H9 (cell line): ENCODE results near the gene FMN1. TPM values are rescaled to one million over a fixed set of nuclear protein-coding genes. Genes with fewer than 3 reads are reported as not detected.

ENCODE experiments used
- DNase-seq: peaks from one replicate; pipeline ENCODE4 v3.0.0-alpha.2; 2017
- H2AFZ ChIP-seq: one replicate; pipeline ENCODE4 v1.6.1; 2013; ENCODE audit warnings: mild to moderate bottlenecking, low read length, control low read depth, moderate library complexity
- H2AK5ac ChIP-seq: 2 replicates; pipeline ENCODE4 v1.6.1; 2013; ENCODE audit warnings: low read length, control low read depth, mixed read lengths; ENCODE audit not compliant: insufficient read length
- H2BK120ac ChIP-seq: one replicate; pipeline ENCODE4 v1.6.1; 2013; ENCODE audit warnings: low read depth, mild to moderate bottlenecking, low read length, control low read depth, inconsistent platforms; ENCODE audit not compliant: poor library complexity, severe bottlenecking
- H2BK12ac ChIP-seq: 2 replicates; pipeline ENCODE4 v1.6.1; 2013; ENCODE audit warnings: low read length, control low read depth, mixed read lengths, low read depth; ENCODE audit not compliant: insufficient read length
- H2BK15ac ChIP-seq: 2 replicates; pipeline ENCODE4 v1.6.1; 2013; ENCODE audit warnings: low read depth, low read length, control low read depth
- H2BK20ac ChIP-seq: one replicate; pipeline ENCODE4 v1.6.1; 2013; ENCODE audit warnings: low read depth, mild to moderate bottlenecking, low read length, control low read depth, inconsistent platforms; ENCODE audit not compliant: poor library complexity, severe bottlenecking
- H2BK5ac ChIP-seq: 2 replicates; pipeline ENCODE4 v1.6.1; 2013; ENCODE audit warnings: low read length, control low read depth, mixed read lengths; ENCODE audit not compliant: insufficient read length
- H3K14ac ChIP-seq: 2 replicates; pipeline ENCODE4 v1.6.1; 2013; ENCODE audit warnings: low read length, control low read depth; ENCODE audit not compliant: insufficient read depth
- H3K18ac ChIP-seq: 2 replicates; pipeline ENCODE4 v1.6.1; 2013; ENCODE audit warnings: low read depth, mild to moderate bottlenecking, mixed read lengths, low read length, control low read depth; ENCODE audit not compliant: insufficient read length
- H3K23ac ChIP-seq: 2 replicates; pipeline ENCODE4 v1.6.1; 2013; ENCODE audit warnings: low read length, control low read depth, mixed read lengths, low read depth; ENCODE audit not compliant: insufficient read length
- H3K23me2 ChIP-seq: 2 replicates; pipeline ENCODE4 v1.6.1; 2013; ENCODE audit warnings: low read depth, mild to moderate bottlenecking, mixed read lengths, low read length, control low read depth; ENCODE audit not compliant: insufficient read length, poor library complexity, severe bottlenecking
- H3K27ac ChIP-seq: 2 replicates; pipeline ENCODE4 v1.5.1; 2013; ENCODE audit warnings: low read length, control low read depth, mixed read lengths, low read depth; ENCODE audit not compliant: insufficient read length
- H3K27me3 ChIP-seq: 2 replicates; pipeline ENCODE4 v1.6.1; 2013; ENCODE audit warnings: low read length, control low read depth, inconsistent platforms; ENCODE audit not compliant: insufficient read depth
- H3K4ac ChIP-seq: 2 replicates; pipeline ENCODE4 v1.6.1; 2013; ENCODE audit warnings: low read depth, mild to moderate bottlenecking, control low read depth, inconsistent platforms, low read length, moderate library complexity
- H3K4me1 ChIP-seq: 2 replicates; pipeline ENCODE4 v1.6.1; 2013; ENCODE audit warnings: low read length, control low read depth, inconsistent platforms; ENCODE audit not compliant: insufficient read depth
- H3K4me2 ChIP-seq: 2 replicates; pipeline ENCODE4 v1.6.1; 2013; ENCODE audit warnings: low read length, control low read depth, mixed read lengths; ENCODE audit not compliant: insufficient read length, insufficient read depth
- H3K56ac ChIP-seq: 2 replicates; pipeline ENCODE4 v1.6.1; 2013; ENCODE audit warnings: low read depth, mild to moderate bottlenecking, mixed read lengths, low read length, control low read depth; ENCODE audit not compliant: insufficient read length
- H3K79me1 ChIP-seq: 2 replicates; pipeline ENCODE4 v1.6.1; 2013; ENCODE audit warnings: low read depth, mild to moderate bottlenecking, moderate library complexity, low read length, control low read depth, inconsistent platforms; ENCODE audit not compliant: insufficient read depth, poor library complexity, severe bottlenecking
- H3K79me2 ChIP-seq: 2 replicates; pipeline ENCODE4 v1.6.1; 2013; ENCODE audit warnings: low read length, control low read depth, inconsistent platforms; ENCODE audit not compliant: insufficient read depth
- H3K9ac ChIP-seq: 2 replicates; pipeline ENCODE4 v1.6.1; 2013; ENCODE audit warnings: low read length, control low read depth, mixed read lengths; ENCODE audit not compliant: insufficient read length; ENCODE audit errors: extremely low read depth
- H3K9me3 ChIP-seq: one replicate; pipeline ENCODE4 v1.6.1; 2013; ENCODE audit warnings: low read depth, low read length, inconsistent platforms; ENCODE audit not compliant: control insufficient read depth
- H3T11ph ChIP-seq: one replicate; pipeline ENCODE4 v1.6.1; 2013; ENCODE audit warnings: mild to moderate bottlenecking, low read length, control low read depth, inconsistent platforms
- H4K20me1 ChIP-seq: one replicate; pipeline ENCODE4 v1.6.1; 2013; ENCODE audit not compliant: control insufficient read depth, insufficient read length, insufficient read depth
- H4K5ac ChIP-seq: 2 replicates; pipeline ENCODE4 v1.6.1; 2013; ENCODE audit warnings: low read depth, mild to moderate bottlenecking, mixed read lengths, low read length, control low read depth; ENCODE audit not compliant: insufficient read length
- H4K8ac ChIP-seq: replicated peaks from 2 replicates; pipeline ENCODE4 v1.6.1; 2013; ENCODE audit warnings: low read length, control low read depth, mixed read lengths, low read depth; ENCODE audit not compliant: insufficient read length
- H4K91ac ChIP-seq: 2 replicates; pipeline ENCODE4 v1.6.1; 2013; ENCODE audit warnings: low read depth, mild to moderate bottlenecking, moderate library complexity, mixed read lengths, low read length, control low read depth; ENCODE audit not compliant: insufficient read length
- H3K27ac Mint-ChIP-seq, 3 experiments: 2 replicates in 2 of 3; 3 replicates in 1 of 3; pipeline ENCODE4 v1.8.0; 2020 to 2021; ENCODE audit warnings: mixed read lengths in 3 of 3, mild to moderate bottlenecking in 1 of 3, moderate library complexity in 1 of 3
- H3K27me3 Mint-ChIP-seq: 2 replicates; pipeline ENCODE4 v1.8.0; 2021; ENCODE audit warnings: low read depth, mild to moderate bottlenecking, moderate library complexity, mixed read lengths
- H3K36me3 Mint-ChIP-seq, 3 experiments: 2 replicates in 2 of 3; 3 replicates in 1 of 3; pipeline ENCODE4 v1.8.0; 2020 to 2021; ENCODE audit warnings: low read depth in 3 of 3, mixed read lengths in 3 of 3; ENCODE audit not compliant: insufficient read depth in 1 of 3
- H3K4me1 Mint-ChIP-seq, 2 experiments: 2 replicates each; pipeline ENCODE4 v1.8.0; 2020; ENCODE audit warnings: mixed read lengths in 2 of 2
- H3K4me3 Mint-ChIP-seq, 2 experiments: 2 replicates in 1 of 2; 3 replicates in 1 of 2; pipeline ENCODE4 v1.8.0; 2020 to 2021; ENCODE audit warnings: mild to moderate bottlenecking in 2 of 2, mixed read lengths in 2 of 2, moderate library complexity in 1 of 2
- H3K9me3 Mint-ChIP-seq, 2 experiments: 2 replicates in 1 of 2; 3 replicates in 1 of 2; pipeline ENCODE4 v1.8.0; 2020; ENCODE audit warnings: mild to moderate bottlenecking in 2 of 2, mixed read lengths in 2 of 2, moderate library complexity in 1 of 2
- WGBS: extraction: QIAGEN DNeasy Blood & Tissue Kit; methylation state at CpG from one replicate; pipeline ENCODE4 v1.1.7; 2013; ENCODE audit warnings: missing lambda C conversion rate, low lambda C conversion rate, mixed read lengths; ENCODE audit not compliant: insufficient read length; ENCODE audit errors: extremely low coverage; 5-methylcytosine and 5-hydroxymethylcytosine counted together
- total RNA-seq: library from RNA; stranded (reverse); gene quantifications from 2 replicates; pipeline ENCODE4 v1.2.1, GENCODE V29; 2021
- TF ChIP-seq, protein P1 (sequence below): fragments of 200-600 bp; sonication (generic); conservative IDR thresholded peaks from 3 replicates; pipeline ENCODE4 v1.8.0; 2021; ENCODE audit warnings: antibody characterized with exemption, mild to moderate bottlenecking

FMN1 gene
- total RNA-seq, 1 experiment from 2014 or later: 1.9 TPM

DNA sequence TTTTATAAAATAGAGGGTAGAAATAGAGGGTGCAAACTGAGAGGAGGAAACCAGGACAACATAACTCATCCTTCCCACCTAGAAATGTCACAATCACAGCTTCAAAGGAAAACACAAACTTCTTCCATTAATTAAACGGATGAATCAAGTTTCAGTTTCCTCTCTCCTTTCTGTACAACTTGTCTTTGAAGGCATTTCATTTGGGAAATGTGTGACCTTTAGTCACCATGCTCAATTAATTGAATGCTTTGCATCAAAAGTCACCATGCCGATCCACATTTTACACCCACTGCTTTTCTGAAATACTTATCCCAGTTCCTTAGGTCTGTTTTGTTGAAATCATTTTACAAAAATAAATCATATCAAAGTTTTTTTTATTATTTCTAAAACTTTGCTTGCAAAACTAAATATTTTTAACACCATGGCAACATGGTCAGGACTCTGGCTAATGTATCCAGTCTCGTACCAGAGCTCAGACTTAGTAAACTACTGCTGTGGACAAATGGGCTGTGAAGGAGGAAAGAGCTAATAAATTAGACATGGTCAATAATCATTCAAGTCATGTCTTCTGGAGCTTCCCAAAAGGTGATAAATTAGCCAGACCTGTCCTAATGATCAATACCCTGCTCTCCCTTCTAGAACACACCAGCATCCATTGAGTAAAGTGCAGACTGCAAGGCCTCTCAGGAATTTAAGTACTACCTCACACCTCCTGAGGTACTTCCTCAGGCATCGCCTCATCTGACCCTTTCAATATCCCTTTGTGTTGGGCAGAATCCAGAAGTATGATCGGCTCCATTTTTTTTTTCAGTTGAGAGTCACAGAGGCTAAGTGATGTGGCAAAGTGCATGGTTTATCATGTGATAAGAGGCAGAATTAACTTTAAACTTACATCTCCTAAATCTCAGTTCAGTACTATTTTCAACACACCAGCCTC lies 315.4 kb downstream of the FMN1 start:
- no peak overlapping the region for H3K23ac ChIP-seq
- H3K4me2 ChIP-seq: no peak overlapping the region
- no peak for DNase-seq
- no peaks in the 10 kb centered on the region for H3K27me3 Mint-ChIP-seq
- H3K79me2 ChIP-seq: no peaks in the 10 kb centered on the region
- no peaks in the 10 kb centered on the region for H3K9me3 ChIP-seq
- H3T11ph ChIP-seq: no peak overlapping the region
- H3K23me2 ChIP-seq: no peaks in the 10 kb centered on the region
- TF ChIP-seq, protein P1, sequence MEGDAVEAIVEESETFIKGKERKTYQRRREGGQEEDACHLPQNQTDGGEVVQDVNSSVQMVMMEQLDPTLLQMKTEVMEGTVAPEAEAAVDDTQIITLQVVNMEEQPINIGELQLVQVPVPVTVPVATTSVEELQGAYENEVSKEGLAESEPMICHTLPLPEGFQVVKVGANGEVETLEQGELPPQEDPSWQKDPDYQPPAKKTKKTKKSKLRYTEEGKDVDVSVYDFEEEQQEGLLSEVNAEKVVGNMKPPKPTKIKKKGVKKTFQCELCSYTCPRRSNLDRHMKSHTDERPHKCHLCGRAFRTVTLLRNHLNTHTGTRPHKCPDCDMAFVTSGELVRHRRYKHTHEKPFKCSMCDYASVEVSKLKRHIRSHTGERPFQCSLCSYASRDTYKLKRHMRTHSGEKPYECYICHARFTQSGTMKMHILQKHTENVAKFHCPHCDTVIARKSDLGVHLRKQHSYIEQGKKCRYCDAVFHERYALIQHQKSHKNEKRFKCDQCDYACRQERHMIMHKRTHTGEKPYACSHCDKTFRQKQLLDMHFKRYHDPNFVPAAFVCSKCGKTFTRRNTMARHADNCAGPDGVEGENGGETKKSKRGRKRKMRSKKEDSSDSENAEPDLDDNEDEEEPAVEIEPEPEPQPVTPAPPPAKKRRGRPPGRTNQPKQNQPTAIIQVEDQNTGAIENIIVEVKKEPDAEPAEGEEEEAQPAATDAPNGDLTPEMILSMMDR: no peak
- H2BK5ac ChIP-seq: no peak overlapping the region
- H4K8ac ChIP-seq: no peak overlapping the region
- H3K27ac Mint-ChIP-seq: no peak overlapping the region
- no peak overlapping the region for H4K91ac ChIP-seq
- no peak overlapping the region for H2BK12ac ChIP-seq
- no peak overlapping the region for H3K14ac ChIP-seq
- H4K5ac ChIP-seq: no peak overlapping the region
- H3K9me3 Mint-ChIP-seq: no peaks in the 10 kb centered on the region
- H3K56ac ChIP-seq: no peak overlapping the region
- no peaks in the 10 kb centered on the region; the same call in 1 of the 2 replicates for H3K4me1 ChIP-seq
- H3K79me1 ChIP-seq: no peaks in the 10 kb centered on the region
- H2BK15ac ChIP-seq: no peak overlapping the region
- no peak overlapping the region for H3K27ac ChIP-seq
- no peak overlapping the region for H2BK120ac ChIP-seq
- no peaks in the 10 kb centered on the region for H4K20me1 ChIP-seq
- H3K18ac ChIP-seq: no peak overlapping the region
- H2BK20ac ChIP-seq: no peak overlapping the region
- WGBS: no CpG with 5 or more reads among the region's 5 CpGs
- H2AK5ac ChIP-seq: no peak overlapping the region
- no peaks in the 10 kb centered on the region for H3K27me3 ChIP-seq
- H3K4me3 Mint-ChIP-seq: no peak overlapping the region
- 0 out of 4 replicates have a peak, but pooled peaks cover 0 to 3% of the 10 kb centered on the region in 2 experiments for H3K4me1 Mint-ChIP-seq
- no peaks in the 10 kb centered on the region for H3K36me3 Mint-ChIP-seq
- H3K9ac ChIP-seq: no peak overlapping the region
- no peak overlapping the region for H3K4ac ChIP-seq
- no peak overlapping the region for H2AFZ ChIP-seq
